Measurements from ENCODE around the gene ASTN1.
"Not testable (repeated sequence)": the region's sequence is repeated elsewhere in the genome, so short reads cannot be mapped to it uniquely, and the experiment has no call there.

ASTN1 gene

DNA sequence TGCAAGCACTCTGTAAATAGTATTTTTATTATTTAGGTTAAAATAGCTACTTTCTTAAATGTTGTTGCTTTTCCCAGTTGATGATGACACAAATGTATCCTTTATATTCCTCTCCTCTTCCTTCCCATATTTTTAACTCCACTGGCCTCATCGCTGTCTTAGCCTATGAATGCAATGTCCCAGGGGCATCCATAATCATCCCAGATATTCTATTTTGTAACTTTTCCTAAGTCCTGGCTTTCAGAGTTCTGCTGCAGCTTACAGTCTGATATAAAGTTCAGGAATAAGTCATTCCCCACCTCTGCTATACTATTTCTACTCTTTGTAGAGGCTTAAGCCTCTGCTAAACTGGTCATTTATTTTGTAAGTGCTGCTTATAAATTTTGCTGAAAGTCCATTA, 58.3 kb downstream of the ASTN1 start:
- no peak for DNase-seq (ENCODE audit: low spot score)

DNA sequence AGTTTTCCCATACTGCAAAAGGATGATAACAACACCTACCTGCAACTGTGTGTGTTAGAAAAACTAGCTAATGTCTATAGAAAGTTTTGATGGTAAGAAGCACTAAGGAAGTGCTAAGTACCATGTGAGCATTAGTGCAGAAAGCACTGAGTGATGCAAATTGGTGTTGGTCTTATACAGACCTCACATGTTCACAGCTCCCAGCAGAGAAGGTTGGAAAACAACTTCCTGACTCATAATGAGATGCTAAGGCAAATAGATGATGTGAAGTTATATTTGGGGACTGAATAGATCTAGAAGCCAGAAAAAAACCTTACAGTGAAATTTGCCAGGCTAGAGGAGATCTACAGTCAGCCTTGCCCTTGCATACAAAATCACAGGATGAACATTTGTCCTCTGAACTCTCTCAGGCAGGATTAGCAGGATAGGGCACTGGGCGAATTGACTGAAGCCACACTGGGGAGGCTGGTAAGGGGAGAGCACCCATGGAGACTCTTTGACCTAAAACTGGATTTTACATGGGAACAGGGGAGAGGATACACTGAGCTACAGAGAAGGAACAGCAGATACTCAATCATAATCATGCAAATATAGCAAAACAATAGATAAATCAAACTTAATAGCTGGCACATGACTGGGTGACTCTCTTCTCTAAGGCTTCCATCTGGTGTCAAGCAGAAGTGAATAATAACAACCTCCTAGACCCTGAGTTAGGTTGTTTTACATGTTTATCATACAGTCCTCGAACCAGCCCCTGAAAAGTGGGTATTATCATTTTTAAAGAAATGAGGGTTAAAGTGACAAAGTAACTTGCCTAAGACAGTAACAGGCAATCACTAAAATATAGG, 61.3 kb downstream of the ASTN1 start:
- no peak for DNase-seq (ENCODE audit: low spot score)

DNA sequence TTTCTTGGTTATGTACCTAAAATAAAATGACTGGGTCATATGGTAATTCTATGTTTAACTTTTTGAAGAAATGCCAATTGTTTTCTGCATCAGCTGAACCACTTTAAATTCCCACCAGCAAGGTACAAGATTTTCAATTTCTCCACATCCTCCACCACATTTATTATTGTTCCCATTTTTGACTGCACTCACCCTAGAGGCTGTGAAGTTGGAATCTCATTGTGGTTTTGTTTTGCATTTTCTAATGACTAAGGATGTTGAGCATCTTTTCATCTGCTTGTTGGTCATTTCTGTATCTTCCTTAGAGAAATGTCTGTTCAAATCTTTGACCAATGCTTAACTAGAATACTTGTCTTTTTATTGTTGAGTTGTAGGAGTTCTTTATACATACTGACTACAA, 72.5 kb downstream of the ASTN1 start:
- no peak for DNase-seq (ENCODE audit: low spot score)

DNA sequence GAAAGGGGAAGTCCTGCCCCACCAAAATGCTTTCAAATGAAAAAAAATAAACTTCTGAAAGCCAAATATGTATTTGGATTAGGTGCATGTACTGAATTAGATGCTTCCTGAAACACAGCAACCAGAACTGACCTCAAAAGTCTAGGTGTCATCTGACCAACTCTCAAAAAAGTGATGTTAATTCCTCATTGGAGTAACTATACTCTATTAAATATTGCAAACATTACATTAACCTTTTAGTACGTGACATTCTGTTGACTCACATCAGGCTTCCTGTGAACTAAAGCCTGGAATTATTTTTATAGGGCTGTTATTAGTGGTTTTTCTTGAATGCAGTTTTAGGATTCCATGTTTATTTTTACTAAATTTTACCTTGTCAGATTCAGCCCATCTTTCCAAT, 73.5 kb downstream of the ASTN1 start:
- DNase-seq (ENCODE audit: low spot score) = no peak

DNA sequence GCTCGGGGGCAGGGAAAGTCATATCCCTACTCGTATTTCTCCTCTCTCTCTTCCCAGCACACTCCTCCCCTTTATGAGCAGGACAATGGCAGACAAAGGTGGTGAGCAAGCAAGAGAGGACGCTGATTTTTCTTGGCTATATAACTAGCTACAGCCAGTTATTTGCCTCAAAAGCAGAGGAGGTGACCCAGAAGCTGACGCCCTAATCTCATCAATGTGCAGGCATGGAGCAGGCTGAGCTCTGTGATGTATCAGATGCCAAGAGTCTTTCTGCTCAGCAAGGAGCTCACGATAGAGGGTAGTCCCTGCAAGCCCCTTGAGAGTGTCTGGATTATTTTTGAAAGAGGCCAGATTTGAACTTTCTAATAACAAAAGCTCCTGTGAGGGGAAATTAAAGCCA, 75.5 kb downstream of the ASTN1 start:
- DNase-seq (ENCODE audit: low spot score) = no peak

DNA sequence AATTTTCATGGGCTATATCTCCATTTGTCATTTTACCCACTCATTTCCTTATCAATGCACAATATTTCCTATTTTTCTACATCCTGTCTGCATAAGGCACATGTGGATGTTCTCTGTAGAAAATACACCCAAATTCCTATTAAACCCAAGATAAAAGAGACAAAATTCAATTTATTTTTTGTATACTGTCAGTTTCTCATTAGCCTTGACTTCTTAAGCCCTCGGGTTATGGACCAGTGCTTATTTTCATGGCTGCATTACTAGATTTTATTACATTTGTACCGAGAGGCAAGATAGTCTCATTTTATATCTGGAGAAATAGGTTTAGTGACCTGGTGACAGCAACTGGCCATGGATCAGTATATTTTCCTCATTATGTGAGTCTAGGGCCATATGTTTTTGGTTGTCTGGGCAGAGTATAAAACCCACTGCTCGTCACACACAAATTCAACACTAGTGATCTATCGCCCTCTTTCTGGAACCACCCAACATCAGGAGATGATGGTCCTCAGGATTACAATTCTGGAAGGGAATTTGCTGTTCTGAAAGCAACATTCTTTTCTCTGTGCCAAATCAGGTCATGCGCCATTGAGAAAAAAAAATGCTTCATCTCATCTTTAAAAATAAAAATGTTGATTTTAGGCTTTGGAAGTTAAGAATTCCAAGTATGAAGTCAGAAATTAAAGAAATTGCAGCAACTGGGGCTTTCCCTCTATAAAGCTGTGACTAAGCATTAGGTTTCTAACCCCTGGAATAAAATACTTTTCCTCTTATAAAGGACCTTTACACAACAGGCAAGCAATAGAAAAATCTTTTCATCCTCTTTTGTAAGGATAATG, 81.4 kb downstream of the ASTN1 start:
- DNase-seq (ENCODE audit: low spot score) = peak; percentile 32

DNA sequence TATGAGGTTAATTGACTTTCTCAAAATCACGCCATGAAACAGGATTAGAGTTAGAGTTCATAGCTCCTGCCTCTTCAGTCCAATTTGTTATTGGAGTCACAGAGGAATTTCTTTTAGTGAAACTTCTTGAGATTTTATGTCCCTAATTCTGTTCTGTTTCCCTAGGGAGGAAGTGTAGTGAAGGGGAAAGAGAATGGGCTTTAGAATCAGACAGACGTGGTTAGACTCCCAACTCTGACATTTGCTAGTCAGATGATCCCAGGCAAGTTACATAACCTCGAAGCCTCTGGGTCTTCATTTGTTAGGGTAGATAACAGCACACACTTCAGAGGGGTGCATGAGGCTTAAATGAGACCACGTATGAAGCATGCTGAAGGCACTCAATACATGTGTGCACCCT, 83.9 kb downstream of the ASTN1 start:
- no peak for DNase-seq (ENCODE audit: low spot score)

DNA sequence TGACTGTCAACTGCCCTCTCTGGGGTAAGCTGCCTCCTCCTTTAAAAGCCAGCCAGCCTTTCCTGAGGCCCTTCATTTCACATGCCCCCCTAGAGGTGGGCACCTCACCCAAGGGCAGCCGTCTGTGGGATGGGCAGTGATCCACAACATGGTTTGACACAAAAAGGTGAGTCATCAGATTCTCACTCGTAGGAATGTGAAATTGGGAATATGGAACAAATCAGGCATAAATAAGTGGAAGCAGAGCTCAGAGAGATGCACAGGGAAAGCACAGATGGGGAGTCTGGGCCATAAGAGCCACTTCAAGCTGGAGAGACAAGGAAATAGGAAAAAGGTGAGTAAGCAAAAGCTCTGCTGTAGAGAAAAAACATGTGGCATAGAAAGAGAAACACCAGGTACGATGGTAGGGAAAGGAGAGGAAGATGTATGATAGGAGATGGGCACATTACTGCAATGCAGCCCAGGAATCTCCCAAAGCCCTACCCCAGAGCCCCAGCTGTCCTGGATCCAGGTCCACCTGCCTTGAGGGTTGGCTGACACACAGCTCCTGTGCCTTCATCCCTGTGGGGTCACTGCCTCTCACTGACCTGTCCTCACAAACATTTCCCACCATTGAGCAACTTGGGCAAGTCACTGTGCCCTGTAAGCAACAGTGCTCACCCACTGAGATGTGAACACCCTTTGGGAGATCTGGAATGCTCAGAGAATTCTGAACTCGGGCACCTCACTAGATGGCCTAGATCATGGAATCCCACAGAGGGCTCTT, 86.6 kb downstream of the ASTN1 start:
- DNase-seq (ENCODE audit: low spot score) = peak; percentile 13

DNA sequence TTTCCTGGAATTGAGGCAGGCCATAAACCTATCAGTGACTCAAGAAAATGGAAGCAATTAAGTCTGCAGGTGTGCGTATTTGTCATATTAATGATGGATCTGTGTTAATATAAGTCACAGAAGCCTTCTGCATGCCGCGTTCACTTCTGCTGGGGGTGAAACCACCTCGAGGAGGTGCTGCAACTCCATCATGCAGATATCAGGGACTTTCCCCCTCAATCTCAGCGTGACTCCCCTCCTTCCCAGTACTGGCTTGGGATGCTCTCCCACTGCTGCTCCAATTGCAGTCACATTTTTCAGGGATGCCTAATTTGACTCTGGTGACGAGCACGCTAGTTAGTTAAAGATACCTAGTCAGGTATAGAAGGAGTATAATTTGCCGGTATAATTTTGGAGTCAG, 87.5 kb downstream of the ASTN1 start:
- no peak for DNase-seq (ENCODE audit: low spot score)

DNA sequence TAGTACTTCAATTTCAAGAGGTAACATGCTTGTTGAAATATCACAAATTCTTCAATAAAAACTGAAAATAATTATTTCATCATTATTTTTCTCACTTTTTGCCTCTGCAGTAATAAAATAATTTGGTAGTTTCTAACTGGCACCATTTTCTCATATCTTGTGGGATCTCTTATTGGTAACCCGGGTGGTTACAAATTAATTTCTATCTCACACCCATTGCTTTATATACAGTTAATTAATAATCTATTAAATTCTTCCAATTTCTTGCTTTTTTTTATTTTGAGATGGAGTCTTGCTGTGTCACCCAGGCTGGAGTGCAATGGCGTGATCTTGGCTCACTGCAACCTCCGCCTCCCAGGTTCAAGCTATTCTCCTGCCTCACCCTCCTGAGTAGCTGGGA, 89.7 kb downstream of the ASTN1 start:
- not testable (repeated sequence) for DNase-seq (ENCODE audit: low spot score)

DNA sequence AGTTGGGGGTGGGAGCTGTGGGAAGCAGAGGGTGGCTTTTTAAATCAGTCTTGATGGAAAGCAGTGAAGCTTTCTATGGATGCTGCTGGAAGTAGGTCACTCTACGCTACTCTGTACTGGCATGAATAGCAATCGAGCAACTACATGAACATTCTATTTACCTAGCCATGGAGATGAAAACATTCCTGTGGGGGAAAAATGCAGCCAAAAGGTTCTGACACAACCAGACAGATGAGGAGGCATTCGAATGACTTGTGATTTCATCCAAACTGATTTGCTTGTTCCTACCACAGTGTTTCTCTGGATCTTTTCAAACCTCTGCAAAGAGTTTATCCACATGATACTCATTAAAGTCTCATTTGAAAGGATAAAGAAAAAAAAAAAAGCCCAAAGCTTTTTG, 95.0 kb downstream of the ASTN1 start:
- no peak for DNase-seq (ENCODE audit: low spot score)

DNA sequence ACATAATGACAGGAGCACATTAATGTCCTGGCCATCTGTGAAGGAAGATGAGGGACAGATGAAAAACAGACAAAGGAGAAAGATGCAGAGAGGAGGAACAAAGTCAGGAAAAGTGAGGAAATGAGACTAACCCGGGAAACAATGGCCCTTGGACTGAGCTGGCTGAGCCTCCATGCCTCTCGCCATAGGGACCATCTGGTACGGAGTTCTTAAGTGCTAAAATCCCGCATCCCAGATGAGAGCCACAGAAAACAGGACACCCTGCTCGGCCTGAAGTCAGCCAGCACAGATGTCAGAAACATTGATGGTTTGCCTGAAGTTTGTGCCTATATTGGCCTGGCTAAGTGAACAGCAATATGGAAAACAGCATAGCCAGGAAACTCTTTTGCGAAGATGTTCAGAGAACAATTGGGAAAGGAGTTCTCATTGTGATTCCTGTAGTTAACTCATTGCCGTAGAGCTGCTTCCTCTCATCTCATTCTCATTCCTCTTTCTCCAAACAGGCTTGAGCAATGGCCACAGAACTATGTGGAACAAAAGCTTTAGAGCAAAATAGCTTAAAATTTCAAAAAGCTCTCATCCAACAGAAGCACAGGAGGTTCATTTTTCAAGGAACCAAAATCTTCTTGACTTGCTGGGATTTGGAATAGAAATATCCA, 96.6 kb downstream of the ASTN1 start:
- no peak for DNase-seq (ENCODE audit: low spot score)

DNA sequence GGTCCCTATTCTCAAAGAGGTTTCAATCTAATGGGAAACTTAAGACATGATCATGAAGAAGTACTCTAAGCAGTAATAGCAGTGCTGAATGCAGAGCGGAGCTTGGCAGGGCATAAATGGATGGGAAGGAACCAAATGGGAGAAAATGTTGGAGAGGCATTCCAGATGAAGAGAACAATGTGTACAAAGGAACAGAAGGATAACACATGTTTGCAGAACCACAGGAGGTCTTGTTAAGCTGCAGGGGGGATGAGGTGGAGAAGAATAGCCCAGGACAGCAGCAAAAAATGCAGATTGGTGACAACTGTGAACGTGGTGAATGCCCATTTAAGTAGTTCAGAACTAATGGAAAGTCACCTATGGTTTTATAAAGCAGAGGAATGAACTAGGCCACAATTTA, 99.1 kb downstream of the ASTN1 start:
- no peak for DNase-seq (ENCODE audit: low spot score)

DNA sequence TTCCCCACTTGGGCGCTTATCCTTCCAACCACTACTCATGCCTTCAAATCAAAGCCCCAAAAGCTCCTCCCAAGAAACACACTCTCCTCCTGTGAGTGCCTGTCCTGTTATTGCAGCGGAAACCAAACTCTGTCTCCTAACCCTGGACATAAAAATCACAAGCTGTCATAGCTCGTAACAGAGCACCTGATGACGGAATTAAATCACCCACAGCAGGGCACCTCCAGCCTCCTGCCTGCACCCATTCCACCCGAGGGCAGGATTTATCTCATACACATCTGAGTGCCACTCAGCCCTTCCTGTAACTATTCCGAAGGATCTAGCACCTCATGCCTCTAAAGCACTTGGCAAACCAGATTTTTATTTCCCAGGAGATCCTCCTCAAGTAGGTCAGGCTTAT, 100.9 kb downstream of the ASTN1 start:
- no peak for DNase-seq (ENCODE audit: low spot score)

DNA sequence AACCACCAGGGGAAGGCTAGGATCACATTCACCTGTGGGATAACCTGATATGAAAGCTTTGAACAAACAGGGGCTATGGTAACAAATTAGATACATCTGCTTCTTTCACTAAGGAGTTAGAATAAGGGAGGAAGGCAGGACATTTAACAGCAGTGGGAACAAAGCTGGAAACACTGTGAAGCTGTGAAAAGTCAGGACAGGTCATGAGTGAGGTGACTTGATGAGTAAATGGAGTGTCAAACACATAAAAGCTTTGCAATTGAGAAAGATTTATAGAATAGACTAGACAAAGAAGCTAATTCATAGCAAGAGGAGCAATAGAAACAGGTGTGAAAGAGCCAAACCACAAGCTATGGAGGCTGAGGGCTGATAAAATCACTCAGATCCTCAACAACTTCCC, 110.0 kb downstream of the ASTN1 start:
- no peak for DNase-seq (ENCODE audit: low spot score)

DNA sequence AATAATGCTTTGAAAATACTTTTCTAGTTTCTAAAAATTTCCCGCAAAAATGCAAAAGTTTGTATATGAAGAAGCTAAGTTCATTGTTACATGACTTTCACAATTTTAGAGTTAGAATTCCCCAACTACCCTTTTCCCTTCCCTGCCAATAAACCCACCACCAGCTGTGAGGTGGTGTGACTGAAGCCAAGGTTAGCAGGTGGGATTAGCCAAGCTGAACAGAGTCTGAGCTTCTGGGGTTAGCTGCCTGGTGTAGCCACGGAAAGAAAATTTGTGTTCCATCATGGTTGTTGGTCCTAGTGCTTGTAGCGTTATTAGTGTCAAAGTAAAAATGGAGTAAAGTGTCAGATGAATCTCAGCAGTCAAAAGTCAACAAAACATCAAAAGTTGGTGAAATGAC, 110.9 kb downstream of the ASTN1 start:
- no peak for DNase-seq (ENCODE audit: low spot score)

DNA sequence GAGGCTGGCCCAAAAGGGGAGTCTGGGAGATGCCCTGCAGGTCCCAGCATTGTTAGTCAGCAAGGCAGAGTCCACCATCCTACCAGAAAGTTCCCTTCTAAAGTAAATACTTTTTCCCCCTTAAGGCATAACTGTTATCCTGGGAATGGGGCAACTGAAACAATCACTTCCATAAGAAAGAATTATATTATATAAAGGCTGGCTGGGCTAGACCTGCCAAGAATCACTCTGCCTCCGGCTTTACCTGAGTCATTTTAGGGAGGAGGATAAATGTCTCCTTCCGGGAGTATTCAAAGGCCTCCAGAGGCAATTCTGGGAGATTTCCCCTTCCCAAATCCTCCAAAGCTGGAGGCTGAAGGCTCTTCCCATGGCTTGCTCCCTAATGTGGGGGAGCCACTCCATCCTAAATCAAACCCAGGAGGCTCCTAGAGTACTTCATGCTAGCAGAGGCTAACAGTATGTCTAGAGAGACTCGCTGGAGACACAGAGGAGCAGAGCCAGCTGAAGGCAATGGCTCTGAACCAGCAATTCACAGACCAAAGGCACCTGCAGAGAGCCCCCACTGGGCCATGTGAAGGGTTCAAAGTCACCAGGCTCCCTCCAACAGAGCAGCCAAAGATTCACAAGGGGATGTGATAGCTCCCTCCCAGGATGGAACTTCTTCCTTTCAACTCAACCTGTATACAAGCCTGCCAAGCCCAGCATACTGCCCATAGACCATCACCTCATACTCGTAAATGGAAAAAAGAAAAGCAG, 116.0 kb downstream of the ASTN1 start:
- DNase-seq (ENCODE audit: low spot score) = no peak

DNA sequence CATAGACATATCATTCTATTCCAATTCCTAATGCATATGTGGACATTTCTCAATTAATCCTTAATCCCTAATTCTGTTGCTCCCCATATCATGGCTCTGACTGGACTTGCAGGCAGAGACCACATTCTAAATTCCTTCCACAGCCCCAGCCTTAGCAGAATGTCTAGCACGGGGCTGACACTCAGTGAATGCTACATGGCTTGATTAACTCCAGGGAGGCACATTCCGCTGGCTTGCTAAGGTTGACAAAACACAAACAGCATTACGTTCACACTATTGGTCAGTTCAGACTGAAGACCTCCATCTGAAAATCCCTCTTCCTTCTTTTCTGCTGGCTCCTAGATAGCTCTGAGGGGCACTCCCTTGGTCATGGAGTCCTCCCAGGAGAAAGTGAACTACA, 119.4 kb downstream of the ASTN1 start:
- DNase-seq (ENCODE audit: low spot score) = no peak

DNA sequence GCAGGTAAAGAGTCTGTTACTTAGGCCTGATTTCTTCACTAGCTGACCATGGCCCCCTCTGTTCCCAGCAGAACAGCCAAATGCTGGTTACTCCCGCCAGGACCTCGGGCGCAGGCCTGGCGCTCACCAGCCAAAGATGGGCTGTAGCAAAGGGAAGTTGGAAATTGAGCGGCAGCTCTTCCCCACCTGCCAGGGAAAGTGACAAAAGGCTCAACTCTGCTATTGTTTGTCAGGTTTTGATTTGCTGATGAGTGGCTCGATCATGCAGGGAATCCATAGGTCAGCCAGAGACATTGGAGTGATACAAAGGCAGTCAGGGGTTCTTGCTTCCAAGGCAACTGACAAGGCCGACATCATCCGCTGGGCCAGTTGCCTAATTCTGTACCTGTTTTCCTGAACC, 120.1 kb downstream of the ASTN1 start:
- no peak for DNase-seq (ENCODE audit: low spot score)

DNA sequence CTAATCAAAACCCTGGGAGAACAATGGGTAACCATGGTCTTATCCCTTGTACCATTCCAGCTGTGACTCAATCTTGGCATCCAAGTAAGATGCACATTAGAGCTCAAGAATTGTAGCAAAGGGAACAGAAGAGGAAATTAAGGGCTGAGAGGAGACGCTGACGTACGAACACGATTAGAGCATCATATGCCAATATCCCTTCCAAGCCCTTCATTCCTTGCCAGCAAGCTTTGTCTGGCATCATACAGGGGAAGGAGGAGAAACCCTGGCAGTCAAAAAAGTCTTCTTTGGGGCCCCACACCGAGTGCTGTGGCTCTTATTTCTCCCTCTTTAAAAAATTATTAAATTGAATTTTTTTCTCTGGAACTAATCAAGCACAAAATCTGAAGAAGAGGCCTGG, 120.9 kb downstream of the ASTN1 start:
- DNase-seq (ENCODE audit: low spot score) = no peak

DNA sequence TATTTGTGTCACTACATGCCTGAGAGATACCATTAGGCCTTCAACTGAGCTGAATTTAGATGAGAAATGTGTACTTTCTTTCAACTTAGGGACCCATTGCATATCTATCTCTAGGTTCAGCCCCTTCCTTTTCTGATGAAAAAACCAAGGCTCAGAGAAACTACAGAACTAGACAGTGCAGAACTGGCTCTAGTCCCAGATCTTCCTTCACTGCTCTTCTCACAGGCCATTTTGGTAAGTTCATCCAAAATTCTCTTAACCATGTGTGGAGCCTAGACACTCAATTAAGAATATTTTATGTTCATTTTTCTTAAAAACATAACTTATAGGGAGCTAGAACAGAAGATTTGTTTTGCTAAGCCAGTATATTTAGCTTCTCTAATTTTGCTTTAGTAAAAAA, 128.9 kb downstream of the ASTN1 start:
- DNase-seq (ENCODE audit: low spot score) = no peak

Measured in GM03348 (cell line).